Breast epithelium (tissue), 3 donors: ENCODE results near the gene NR5A1.

Experiments
- CTCF ChIP-seq, 3 donors: fragments of 450-650 bp; IDR thresholded peaks; one replicate each; pipeline ENCODE4 v1.5.1; 2016 to 2017; ENCODE audit warnings: antibody characterized with exemption in 3 of 3, mild to moderate bottlenecking in 3 of 3, moderate library complexity in 3 of 3
- POLR2A ChIP-seq: fragments of 450-650 bp; IDR thresholded peaks from one replicate; pipeline ENCODE4 v1.6.1; 2016; ENCODE audit warnings: antibody characterized with exemption, mild to moderate bottlenecking, moderate library complexity
- POLR2AphosphoS5 ChIP-seq, 3 donors: sonication (generic); formaldehyde crosslinking; IDR thresholded peaks; one replicate each; pipeline ENCODE4 v1.6.1; 2017; ENCODE audit warnings: antibody characterized with exemption in 3 of 3

DNA sequence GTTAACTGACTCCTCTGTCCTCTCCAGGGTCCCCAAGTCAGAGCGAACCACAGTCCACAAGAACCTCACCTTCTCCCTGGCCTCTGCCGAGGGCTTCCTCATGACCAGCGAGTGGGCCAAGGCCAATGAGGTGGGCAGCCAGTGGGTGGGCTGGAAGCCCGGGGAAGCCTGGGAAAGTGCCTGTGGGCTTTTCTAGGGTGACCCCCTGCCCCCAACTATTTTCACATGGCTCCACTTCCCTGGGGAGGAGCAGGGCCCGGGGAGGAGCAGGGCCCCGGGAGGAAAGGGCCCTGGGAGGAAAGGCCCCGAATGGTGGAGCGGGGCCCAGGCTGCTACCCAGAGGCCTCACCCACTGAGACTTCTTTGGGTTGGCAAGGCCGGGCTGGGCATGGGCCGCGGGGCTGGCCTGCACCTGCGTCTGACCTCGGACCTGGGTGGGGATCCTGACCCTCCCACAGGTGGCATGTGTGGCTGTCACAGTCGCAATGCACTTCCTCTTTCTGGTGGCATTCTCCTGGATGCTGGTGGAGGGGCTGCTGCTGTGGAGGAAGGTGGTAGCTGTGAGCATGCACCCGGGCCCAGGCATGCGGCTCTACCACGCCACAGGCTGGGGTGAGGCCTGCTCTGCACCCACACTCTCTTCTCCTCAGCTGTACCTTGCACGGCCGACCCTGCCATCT, 39.0 kb downstream of the NR5A1 start:
- TF ChIP-seq CTCF (IDR thresholded peaks at IDR 0.05) (no peak), POLR2A (no peak), POLR2AphosphoS5 (IDR thresholded peaks at IDR 0.05) (no peak)
